Heart left ventricle (tissue), 16 donors: ENCODE data around the gene SPATA25. TPM values are rescaled to one million over a fixed set of nuclear protein-coding genes. Genes with fewer than 3 reads are reported as not detected.

Experiments used
- ATAC-seq, 4 donors: fragments of 200-7000 bp; cut with Tn5 transposase; one replicate each; pipeline ENCODE4 v1.9.1; 2020 to 2022; ENCODE audit warnings: moderate library complexity in 4 of 4, mild to moderate bottlenecking in 3 of 4, moderate number of reproducible peaks in 1 of 4
- DNase-seq, 5 donors: peaks; one replicate each; pipeline ENCODE4 v3.0.0-alpha.2; 2020
- H3K27ac ChIP-seq, 12 donors: fragments of 200-600 bp; sonication (generic) in 4 of 12; one replicate each; pipeline versions ENCODE4 v1.5.0 to v1.8.0; 2016 to 2022; ENCODE audit warnings: mild to moderate bottlenecking in 2 of 12
- H3K27me3 ChIP-seq, 9 donors: fragments of 200-600 bp; sonication (generic) in 2 of 9; one replicate each; pipeline versions ENCODE4 v1.5.1 to v1.8.0; 2016 to 2022; ENCODE audit warnings: mild to moderate bottlenecking in 3 of 9
- H3K36me3 ChIP-seq, 9 donors: fragments of 200-600 bp; sonication (generic) in 2 of 9; one replicate each; pipeline versions ENCODE4 v1.5.0 to v1.8.0; 2018 to 2022; ENCODE audit warnings: mild to moderate bottlenecking in 2 of 9
- H3K4me1 ChIP-seq, 12 donors: fragments of 200-600 bp; sonication (generic) in 4 of 12; one replicate each; pipeline versions ENCODE4 v1.5.0 to v1.8.0; 2016 to 2022; ENCODE audit warnings: mild to moderate bottlenecking in 3 of 12
- H3K4me3 ChIP-seq, 12 donors: fragments of 200-600 bp; sonication (generic) in 4 of 12; one replicate each; pipeline versions ENCODE4 v1.5.0 to v1.8.0; 2017 to 2022; ENCODE audit warnings: mild to moderate bottlenecking in 9 of 12, moderate library complexity in 4 of 12
- H3K9me3 ChIP-seq, 12 donors: fragments of 200-600 bp; sonication (generic) in 4 of 12; one replicate each; pipeline versions ENCODE4 v1.5.0 to v1.8.0; 2016 to 2022; ENCODE audit warnings: mild to moderate bottlenecking in 1 of 12
- CTCF ChIP-seq, 12 donors: fragments of 200-600 bp; sonication (generic) in 4 of 12; IDR thresholded peaks; one replicate each; pipeline versions ENCODE4 v1.5.0 to v1.8.0; 2018 to 2022; ENCODE audit warnings: antibody characterized with exemption in 12 of 12, mild to moderate bottlenecking in 5 of 12
- POLR2A ChIP-seq, 2 donors: fragments of 450-650 bp; IDR thresholded peaks; one replicate each; pipeline ENCODE4 v1.6.1; 2017; ENCODE audit warnings: antibody characterized with exemption in 2 of 2, mild to moderate bottlenecking in 2 of 2, moderate library complexity in 2 of 2
- WGBS, 4 donors: extraction: QIAGEN DNeasy Blood & Tissue Kit in 2 of 4; methylation state at CpG; one replicate each; pipeline versions ENCODE4 v1.1.5 to v1.1.7; 2013 to 2018; 5-methylcytosine and 5-hydroxymethylcytosine counted together
- intact Hi-C, 10 donors: fragments of 100-400 bp; cut with DNase I; formaldehyde crosslinking; loops; one replicate each; pipeline versions ENCODE4 v1.11.1 to v1.14.2; 2022
- polyA plus RNA-seq, 2 donors: library from polyadenylated mRNA; stranded (reverse); fragments of 200-250 nt; gene quantifications; one replicate each; pipeline ENCODE4 v1.2.3, GENCODE V29; 2013
- total RNA-seq, 9 donors: library from RNA; depleted of rRNA in 2 of 9; stranded (reverse); fragments of >200 nt in 2 of 9; fragmentation: NEBNext Ultra II Directional in 3 of 9; extraction: Animal tissue kit (Norgen Biotek cat#: 25700) in 3 of 9; gene quantifications; one replicate each; pipeline versions ENCODE4 v1.1.0 to v1.2.4, GENCODE V29; 2016 to 2023
- donor health status: ischemic (EF 13 %, LVEDD 7.1; RV severe dilation, severe dysfunction).
- donor health status: healthy with polysubstance abuse.
- donor health status: DM: no; HTN: yes; CAD: no.
- donor health status: DM: no; HTN: no; CAD: no.
- donor health status: ischemic (EF 25% LVEDD 6.9; RV normal size, moderate dysfunction).
- donor health status: ischemic (EF 25% LVEDD 5.7; RV mildly dilated, moderate dysfunction).
- donor health status: healthy.
- donor health status: DM: yes; HTN: yes; CAD: no.
- donor health status: ischemic (EF 35%, LVEDD 5.7; RV mildly dilated, moderate dysfunction).
- donor health status: nonischemic (EF 11% LVEDD 7.7; RV severe dilation, severe dysfunction).
- donor health status: DM: yes; HTN: yes; CAD: no.
- donor health status: PGD.
- donor health status: ischemic (EF 29% LVEDD 5.4; RV normal size, mild dysfunction).
- donor health status: nonischemic (EF 23%, LVEDD 6.1; RV moderate dilation, normal function).

Gene SPATA25
- total and polyA plus RNA-seq, 11 donors = 0.58 to 4.0 (median 1.8) TPM; not detected in 2

- intact Hi-C loops = no loop called here
- ATAC-seq = peak in 1 of 4 donors; percentile 28
- peak overlapping the region; percentile 31 to 92 (median 76) for H3K27ac ChIP-seq
These were observed 31.5 kb upstream of the SPATA25 start for GRCh38 chr20:45918779-45919537.

GRCh38 chr20:45918182-45918737, 30.8 kb upstream of the SPATA25 start:
- Histone ChIP-seq H3K36me3 (no peaks in the 10 kb centered on the region), H3K27me3 (no peaks in the 10 kb centered on the region), H3K4me1 (peaks cover 0 to 85% (median 28%) of the 10 kb centered on the region in 12 donors), H3K9me3 (no peaks in the 10 kb centered on the region), H3K27ac (peak overlapping the region; percentile 31 to 92 (median 76)), H3K4me3 (no peak overlapping the region)
- intact Hi-C loops = no loop called here
- 55 to 65% (median 64%) methylated on average over 5 of the region's 5 CpGs for WGBS, 4 donors
- DNase-seq (no peak), ATAC-seq (peak; percentile 39 to 74 (median 49))
- no peak for TF ChIP-seq POLR2A (IDR thresholded peaks at IDR 0.05)
- no peak for TF ChIP-seq CTCF (IDR thresholded peaks at IDR 0.05)

More at GRCh38 chr20:45918779-45919537, 31.5 kb upstream of the SPATA25 start:
- Histone ChIP-seq H3K36me3 (no peaks in the 10 kb centered on the region), H3K27me3 (no peaks in the 10 kb centered on the region), H3K4me3 (no peak overlapping the region), H3K4me1 (peaks cover 0 to 85% (median 30%) of the 10 kb centered on the region in 12 donors), H3K9me3 (no peaks in the 10 kb centered on the region)
- no peak for TF ChIP-seq CTCF (IDR thresholded peaks at IDR 0.05)
- TF ChIP-seq POLR2A (IDR thresholded peaks at IDR 0.05) = no peak
- 84 to 90% (median 87%) methylated on average over 12 of the region's 12 CpGs for WGBS, 4 donors
- no peak for DNase-seq

- Histone ChIP-seq H3K27me3 (no peaks in the 10 kb centered on the region), H3K4me3 (no peak overlapping the region), H3K27ac (peak overlapping the region; percentile 31 to 92 (median 70)), H3K4me1 (peaks cover 0 to 86% (median 30%) of the 10 kb centered on the region in 12 donors), H3K9me3 (no peaks in the 10 kb centered on the region), H3K36me3 (no peaks in the 10 kb centered on the region)
- TF ChIP-seq CTCF (IDR thresholded peaks at IDR 0.05) (no peak), POLR2A (IDR thresholded peaks at IDR 0.05) (no peak)
- DNase-seq = peak in 4 of 5 donors; percentile 56 to 69 (median 64)
- 55 to 70% (median 63%) methylated on average over 5 of the region's 5 CpGs for WGBS, 4 donors
- intact Hi-C loops = no loop called here
- ATAC-seq = peak in 3 of 4 donors; percentile 42 to 56 (median 55)
These were observed 30.3 kb upstream of the SPATA25 start for GRCh38 chr20:45917790-45918141.

- Histone ChIP-seq H3K4me3 (no peak overlapping the region), H3K36me3 (peaks cover 0 to 9% (median 0%) of the 10 kb centered on the region in 9 donors), H3K27me3 (peaks cover 0 to 5% (median 0%) of the 10 kb centered on the region in 9 donors), H3K27ac (peak overlapping the region in 3 of 12 donors; percentile 75 to 91 (median 86)), H3K4me1 (peaks cover 0 to 72% (median 19%) of the 10 kb centered on the region in 12 donors), H3K9me3 (no peaks in the 10 kb centered on the region)
- intact Hi-C loops = no loop called here
- 53 to 58% (median 56%) methylated on average over 5 of the region's 5 CpGs for WGBS, 4 donors
- no peak for ATAC-seq
- TF ChIP-seq CTCF (IDR thresholded peaks at IDR 0.05) = no peak
- no peak for TF ChIP-seq POLR2A (IDR thresholded peaks at IDR 0.05)
- no peak for DNase-seq
These were observed 25.7 kb upstream of the SPATA25 start for GRCh38 chr20:45913116-45913515.
